HG03469 (cell line): Measurements from ENCODE around the gene KL.

Experiments
- ATAC-seq: cut with Tn5 transposase; IDR thresholded peaks from one replicate; pipeline ENCODE4 v1.9.1; 2021; ENCODE audit warnings: mild to moderate bottlenecking, moderate library complexity, moderate number of reproducible peaks; ENCODE audit not compliant: unreplicated experiment

KL gene

GRCh38 chr13:33003458-33004019 lies 12.7 kb upstream of the KL start:
- no peak for ATAC-seq

- ATAC-seq = no peak
These were observed 11.7 kb upstream of the KL start for GRCh38 chr13:33004511-33004910.

GRCh38 chr13:33006134-33006533 lies 10.1 kb upstream of the KL start:
- ATAC-seq = no peak

- ATAC-seq = no peak
These were observed 9.6 kb upstream of the KL start for GRCh38 chr13:33006638-33007037.

- ATAC-seq = no peak
These were observed 9.0 kb upstream of the KL start for GRCh38 chr13:33007237-33007636.

- no peak for ATAC-seq
These were observed 8.3 kb upstream of the KL start for GRCh38 chr13:33007950-33008349.

GRCh38 chr13:33008946-33009722 lies 7.1 kb upstream of the KL start:
- ATAC-seq = no peak

- ATAC-seq = no peak
These were observed 4.3 kb upstream of the KL start for GRCh38 chr13:33011828-33012470.

GRCh38 chr13:33014291-33014690 lies 1.9 kb upstream of the KL start:
- no peak for ATAC-seq

- ATAC-seq = no peak
These were observed 968 bp upstream of the KL start for GRCh38 chr13:33015241-33015668.

GRCh38 chr13:33015791-33016323 lies 366 bp upstream of the KL start:
- ATAC-seq = no peak

GRCh38 chr13:33017323-33017929 lies 1.2 kb downstream of the KL start:
- peak; percentile 69 for ATAC-seq

GRCh38 chr13:33018886-33019285 lies 2.7 kb downstream of the KL start:
- ATAC-seq = no peak

- no peak for ATAC-seq
These were observed 6.8 kb downstream of the KL start for GRCh38 chr13:33022986-33023385.

- no peak for ATAC-seq
These were observed 9.1 kb downstream of the KL start for GRCh38 chr13:33025220-33025744.

GRCh38 chr13:33026489-33027152 lies 10.4 kb downstream of the KL start:
- ATAC-seq = no peak

- no peak for ATAC-seq
These were observed 12.4 kb downstream of the KL start for GRCh38 chr13:33028620-33029019.

GRCh38 chr13:33031277-33031676 lies 15.1 kb downstream of the KL start:
- no peak for ATAC-seq

GRCh38 chr13:33032037-33032625 lies 15.9 kb downstream of the KL start:
- ATAC-seq = no peak

- peak; percentile 44 for ATAC-seq
These were observed 17.0 kb downstream of the KL start for GRCh38 chr13:33033051-33033812.
